Ishikawa (cell line): ENCODE data around the gene NEK9.
A peak's percentile ranks its signal among the peaks of the same experiment; 100 is the strongest.

Experiments
- CEBPB ChIP-seq: IDR thresholded peaks from 2 replicates; pipeline ENCODE4 v1.6.1; 2012
- CREB1 ChIP-seq: IDR thresholded peaks from 2 replicates; pipeline ENCODE4 v1.6.1; 2012; ENCODE audit warnings: low read depth
- EGR1 ChIP-seq: IDR thresholded peaks from 2 replicates; pipeline ENCODE4 v1.6.1; 2012
- EP300 ChIP-seq: IDR thresholded peaks from 2 replicates; pipeline ENCODE4 v1.6.1; 2012; ENCODE audit warnings: borderline replicate concordance
- FOXM1 ChIP-seq: IDR thresholded peaks from 2 replicates; pipeline ENCODE4 v1.6.1; 2012; ENCODE audit warnings: low read depth, borderline replicate concordance
- MAX ChIP-seq: IDR thresholded peaks from 2 replicates; pipeline ENCODE4 v1.6.1; 2012
- NFIC ChIP-seq: IDR thresholded peaks from 2 replicates; pipeline ENCODE4 v1.6.1; 2012
- RAD21 ChIP-seq: IDR thresholded peaks from 2 replicates; pipeline ENCODE4 v1.6.1; 2012; ENCODE audit warnings: low read depth
- REST ChIP-seq: IDR thresholded peaks from 2 replicates; pipeline ENCODE4 v1.6.1; 2012; ENCODE audit warnings: low read depth, mild to moderate bottlenecking
- TAF1 ChIP-seq: IDR thresholded peaks from 2 replicates; pipeline ENCODE4 v1.6.1; 2012; ENCODE audit warnings: low read depth, mild to moderate bottlenecking
- TCF12 ChIP-seq: IDR thresholded peaks from 2 replicates; pipeline ENCODE4 v1.6.1; 2012; ENCODE audit warnings: low read depth
- TEAD4 ChIP-seq: IDR thresholded peaks from 2 replicates; pipeline ENCODE4 v1.6.1; 2012
- USF1 ChIP-seq: IDR thresholded peaks from 2 replicates; pipeline ENCODE4 v1.6.1; 2012
- YY1 ChIP-seq: IDR thresholded peaks from 2 replicates; pipeline ENCODE4 v1.6.1; 2012; ENCODE audit warnings: low read depth
- ZBTB7A ChIP-seq: IDR thresholded peaks from 2 replicates; pipeline ENCODE4 v1.6.1; 2012; ENCODE audit warnings: low read depth

The NEK9 gene

GRCh38 chr14:75141967-75142366 lies 15.1 kb upstream of the NEK9 start:
- TF ChIP-seq FOXM1: no peak
- peak; percentile 61 for TF ChIP-seq RAD21
- no peak for TF ChIP-seq TEAD4
- no peak for TF ChIP-seq ZBTB7A

GRCh38 chr14:75141062-75141461 lies 14.2 kb upstream of the NEK9 start:
- TF ChIP-seq CEBPB (no peak), MAX (no peak), FOXM1 (no peak), EP300 (no peak), REST (no peak), USF1 (no peak), NFIC (no peak), TCF12 (no peak), RAD21 (no peak), EGR1 (no peak), YY1 (no peak), TEAD4 (no peak), TAF1 (no peak), CREB1 (no peak), ZBTB7A (no peak)

GRCh38 chr14:75140620-75141019 lies 13.8 kb upstream of the NEK9 start:
- TF ChIP-seq EGR1 (no peak), YY1 (no peak), TEAD4 (no peak), USF1 (no peak), EP300 (no peak), FOXM1 (no peak), TCF12 (no peak), ZBTB7A (no peak), MAX (no peak), REST (no peak), CREB1 (no peak), CEBPB (no peak), TAF1 (no peak), NFIC (no peak), RAD21 (no peak)

- TF ChIP-seq RAD21: no peak
- TF ChIP-seq CEBPB: no peak
These were observed 12.3 kb upstream of the NEK9 start for GRCh38 chr14:75139185-75139584.

GRCh38 chr14:75138492-75138891 lies 11.6 kb upstream of the NEK9 start:
- TF ChIP-seq TAF1 (no peak), MAX (no peak), FOXM1 (no peak), EGR1 (no peak), TCF12 (no peak), TEAD4 (no peak), REST (no peak), NFIC (no peak), ZBTB7A (no peak), CEBPB (no peak), CREB1 (no peak)
